Activated CD8-positive, alpha-beta T cell treated with anti-CD3 and anti-CD28 coated beads for 36 hours (primary cell): ENCODE measurements around the gene TRPC6. TPM values are rescaled to one million over a fixed set of nuclear protein-coding genes. Genes with fewer than 3 reads are reported as not detected.

ENCODE experiments used
- ATAC-seq: fragments of 200-7000 bp; cut with Tn5 transposase; one replicate; pipeline ENCODE4 v1.10.0; 2021; ENCODE audit warnings: mild to moderate bottlenecking, moderate library complexity
- CTCF ChIA-PET: fragments of 350-600 bp; sonication (Branson Sonifier 250); formaldehyde crosslinking; loops from one replicate; lab custom pipeline; 2021; ENCODE audit warnings: antibody characterized with exemption; lab: Charles Lee
- POLR2A ChIA-PET: fragments of 350-600 bp; sonication (Branson Sonifier 250); formaldehyde crosslinking; loops from one replicate; lab custom pipeline; 2021; ENCODE audit warnings: antibody characterized with exemption; lab: Charles Lee
- DNase-seq: peaks from one replicate; pipeline ENCODE4 v3.0.0-alpha.2; 2020
- H3K27ac Mint-ChIP-seq: one replicate; pipeline ENCODE4 v1.8.0; 2021; ENCODE audit warnings: mild to moderate bottlenecking, mixed read lengths
- H3K27me3 Mint-ChIP-seq: one replicate; pipeline ENCODE4 v1.8.0; 2021; ENCODE audit warnings: mixed read lengths
- H3K36me3 Mint-ChIP-seq: one replicate; pipeline ENCODE4 v1.8.0; 2021; ENCODE audit warnings: low read depth, mixed read lengths
- H3K4me1 Mint-ChIP-seq: one replicate; pipeline ENCODE4 v1.8.0; 2021; ENCODE audit warnings: low read depth, mixed read lengths
- H3K4me3 Mint-ChIP-seq: one replicate; pipeline ENCODE4 v1.8.0; 2021; ENCODE audit warnings: mild to moderate bottlenecking, moderate library complexity, mixed read lengths
- H3K9me3 Mint-ChIP-seq: one replicate; pipeline ENCODE4 v1.8.0; 2021; ENCODE audit warnings: mixed read lengths
- CTCF ChIP-seq: fragments of 200-600 bp; IDR thresholded peaks from one replicate; pipeline ENCODE4 v1.8.0; 2022; ENCODE audit warnings: antibody characterized with exemption, mild to moderate bottlenecking
- intact Hi-C: fragments of 100-400 bp; cut with micrococcal nuclease; formaldehyde crosslinking; loops from one replicate; pipeline ENCODE4 v1.10.0; 2022
- total RNA-seq, 2 experiments: library from RNA; stranded (reverse); gene quantifications; one replicate each; pipeline ENCODE4 v1.2.3, GENCODE V29; 2021

Gene TRPC6
- total RNA-seq, 2 experiments from 2014 or later = not detected

DNA sequence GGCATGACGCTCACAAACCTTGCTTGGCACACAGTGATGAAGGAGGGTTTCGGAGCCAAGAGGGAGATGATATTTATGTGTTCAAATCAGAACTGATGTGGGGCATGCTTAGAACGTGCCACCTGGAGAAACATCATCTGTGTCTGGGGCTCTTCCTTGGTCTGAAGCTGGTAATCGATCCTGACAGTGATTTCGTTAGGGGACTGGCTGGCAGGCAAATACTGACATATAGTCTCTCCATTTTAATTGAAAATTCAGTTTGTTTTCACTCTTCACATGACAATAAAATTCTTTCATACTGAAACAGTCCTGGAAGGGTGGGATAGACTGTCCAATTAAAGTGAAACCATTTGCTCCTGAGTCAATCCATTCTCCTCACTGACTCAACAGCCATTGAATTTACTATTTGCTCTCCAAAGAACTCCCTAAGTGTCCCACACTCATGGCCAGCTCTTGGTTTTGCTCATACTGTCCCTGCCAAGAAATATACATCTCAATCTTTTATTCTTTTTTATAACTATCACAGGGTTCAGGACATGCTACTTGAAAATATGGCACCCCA lies 134.8 kb downstream of the TRPC6 start:
- DNase-seq = no peak
- ChIA-PET POLR2A (no interaction called here), CTCF (no interaction called here)

DNA sequence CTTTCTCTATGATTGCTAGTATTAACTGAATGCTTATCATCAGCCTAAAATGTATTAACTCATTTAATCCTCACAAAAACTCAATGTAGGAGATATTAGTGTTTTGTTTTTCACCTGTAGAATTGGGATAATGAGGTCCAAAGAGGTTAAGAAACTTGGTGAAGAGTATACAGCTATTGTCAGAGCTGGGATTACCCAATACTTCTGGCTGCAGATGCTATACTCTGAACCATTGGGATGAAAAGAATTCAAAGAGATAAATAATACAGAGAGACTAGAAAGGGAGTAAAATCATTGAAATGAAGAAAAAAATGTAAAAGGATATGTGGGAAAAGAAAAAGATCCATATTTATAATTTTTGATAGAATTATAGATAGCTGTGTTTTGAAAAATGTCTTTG lies 137.1 kb downstream of the TRPC6 start:
- H3K4me3 Mint-ChIP-seq = no peak overlapping the region
- no peak for DNase-seq
- H3K36me3 Mint-ChIP-seq = no peaks in the 10 kb centered on the region
- no peak overlapping the region for H3K27ac Mint-ChIP-seq
- no peak for ATAC-seq
- intact Hi-C loops = no loop called here
- no peaks in the 10 kb centered on the region for H3K27me3 Mint-ChIP-seq
- no peaks in the 10 kb centered on the region for H3K4me1 Mint-ChIP-seq
- H3K9me3 Mint-ChIP-seq = no peaks in the 10 kb centered on the region
- POLR2A ChIA-PET = no interaction called here
- CTCF ChIA-PET = no interaction called here
- TF ChIP-seq CTCF = no peak

More for the DNA sequence above, 134.8 kb downstream of the TRPC6 start:
- Mint-ChIP-seq H3K27ac (no peak overlapping the region), H3K4me3 (no peak overlapping the region), H3K27me3 (no peaks in the 10 kb centered on the region), H3K4me1 (no peaks in the 10 kb centered on the region), H3K9me3 (no peaks in the 10 kb centered on the region), H3K36me3 (no peaks in the 10 kb centered on the region)
- intact Hi-C loops = no loop called here
- no peak for ATAC-seq
- no peak for TF ChIP-seq CTCF

- no peaks in the 10 kb centered on the region for H3K36me3 Mint-ChIP-seq
- TF ChIP-seq CTCF = no peak
- ATAC-seq (no peak), DNase-seq (no peak)
- POLR2A ChIA-PET = no interaction called here
- no peaks in the 10 kb centered on the region for H3K4me1 Mint-ChIP-seq
- H3K9me3 Mint-ChIP-seq = no peaks in the 10 kb centered on the region
- intact Hi-C loops = no loop called here
- CTCF ChIA-PET = no interaction called here
- no peaks in the 10 kb centered on the region for H3K27me3 Mint-ChIP-seq
- no peak overlapping the region for H3K27ac Mint-ChIP-seq
- H3K4me3 Mint-ChIP-seq = no peak overlapping the region
These were observed 137.6 kb downstream of the TRPC6 start for GRCh38 chr11:101446238-101446637.

DNA sequence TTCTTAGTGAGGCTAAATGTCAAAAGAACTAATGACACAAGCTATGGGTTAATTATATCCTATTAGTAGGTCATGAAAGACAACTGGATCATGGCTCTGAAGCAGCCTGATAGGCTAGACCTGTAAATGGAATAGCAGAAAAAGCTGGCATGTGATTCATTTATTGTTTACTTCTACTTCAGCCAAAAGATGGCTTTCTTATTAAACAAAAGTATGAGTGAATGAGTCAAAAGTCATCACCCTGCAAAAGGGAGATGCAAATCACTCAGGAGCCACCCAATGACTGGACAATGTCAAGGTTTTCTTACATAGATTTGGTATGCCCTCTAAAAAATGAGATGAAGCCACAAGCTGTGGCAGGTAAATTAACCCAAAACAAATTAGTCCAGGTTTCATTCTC lies 138.0 kb downstream of the TRPC6 start:
- no peaks in the 10 kb centered on the region for H3K4me1 Mint-ChIP-seq
- no peak overlapping the region for H3K4me3 Mint-ChIP-seq
- no peak for TF ChIP-seq CTCF
- H3K9me3 Mint-ChIP-seq = no peaks in the 10 kb centered on the region
- DNase-seq (no peak), ATAC-seq (no peak)
- H3K27ac Mint-ChIP-seq = no peak overlapping the region
- POLR2A ChIA-PET = no interaction called here
- CTCF ChIA-PET = no interaction called here
- no peaks in the 10 kb centered on the region for H3K27me3 Mint-ChIP-seq
- intact Hi-C loops = no loop called here
- no peaks in the 10 kb centered on the region for H3K36me3 Mint-ChIP-seq

GRCh38 chr11:101444851-101445250 lies 139.0 kb downstream of the TRPC6 start:
- Mint-ChIP-seq H3K27me3 (no peaks in the 10 kb centered on the region), H3K4me3 (no peak overlapping the region), H3K4me1 (no peaks in the 10 kb centered on the region), H3K9me3 (no peaks in the 10 kb centered on the region), H3K27ac (no peak overlapping the region), H3K36me3 (no peaks in the 10 kb centered on the region)
- DNase-seq (no peak), ATAC-seq (no peak)
- POLR2A ChIA-PET = no interaction called here
- TF ChIP-seq CTCF = no peak
- intact Hi-C loops = no loop called here
- CTCF ChIA-PET = no interaction called here
